Upper lobe of left lung (tissue), 4 donors: Measurements from ENCODE around the gene CCDC107.

Source experiments
- EP300 ChIP-seq, 4 donors: sonication (generic); formaldehyde crosslinking; IDR thresholded peaks; one replicate each; pipeline ENCODE4 v1.5.1; 2017; ENCODE audit warnings: antibody characterized with exemption in 4 of 4, control low read depth in 2 of 4
- TF ChIP-seq, protein P1 (sequence below), 6 experiments: fragments of 450-650 bp in 4 of 6; fragments of 200-600 bp in 2 of 6; sonication (generic) in 2 of 6; IDR thresholded peaks; one replicate each; pipeline ENCODE4 v1.5.1; 2016 to 2019; ENCODE audit warnings: antibody characterized with exemption in 6 of 6

GRCh38 chr9:35653611-35654010 lies 4.5 kb upstream of the CCDC107 start:
- no peak for TF ChIP-seq EP300 (IDR thresholded peaks at IDR 0.05)
- TF ChIP-seq, protein P1, sequence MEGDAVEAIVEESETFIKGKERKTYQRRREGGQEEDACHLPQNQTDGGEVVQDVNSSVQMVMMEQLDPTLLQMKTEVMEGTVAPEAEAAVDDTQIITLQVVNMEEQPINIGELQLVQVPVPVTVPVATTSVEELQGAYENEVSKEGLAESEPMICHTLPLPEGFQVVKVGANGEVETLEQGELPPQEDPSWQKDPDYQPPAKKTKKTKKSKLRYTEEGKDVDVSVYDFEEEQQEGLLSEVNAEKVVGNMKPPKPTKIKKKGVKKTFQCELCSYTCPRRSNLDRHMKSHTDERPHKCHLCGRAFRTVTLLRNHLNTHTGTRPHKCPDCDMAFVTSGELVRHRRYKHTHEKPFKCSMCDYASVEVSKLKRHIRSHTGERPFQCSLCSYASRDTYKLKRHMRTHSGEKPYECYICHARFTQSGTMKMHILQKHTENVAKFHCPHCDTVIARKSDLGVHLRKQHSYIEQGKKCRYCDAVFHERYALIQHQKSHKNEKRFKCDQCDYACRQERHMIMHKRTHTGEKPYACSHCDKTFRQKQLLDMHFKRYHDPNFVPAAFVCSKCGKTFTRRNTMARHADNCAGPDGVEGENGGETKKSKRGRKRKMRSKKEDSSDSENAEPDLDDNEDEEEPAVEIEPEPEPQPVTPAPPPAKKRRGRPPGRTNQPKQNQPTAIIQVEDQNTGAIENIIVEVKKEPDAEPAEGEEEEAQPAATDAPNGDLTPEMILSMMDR (IDR thresholded peaks at IDR 0.05) = no peak
